ENCODE results near the gene NAXE.

The NAXE gene

GRCh38 chr1:156591181-156591431 is 470 bp upstream of the NAXE start:
- peak overlapping the region; percentile 62 for H3K4me3 ChIP-seq (ENCODE audit: low read depth, low read length)
- TF ChIP-seq CTCF (IDR thresholded peaks at IDR 0.05; ENCODE audit: borderline replicate concordance, insufficient read depth, low read depth, low read length) = no peak

GRCh38 chr1:156592158-156592909 is 758 bp downstream of the NAXE start:
- TF ChIP-seq CTCF (IDR thresholded peaks at IDR 0.05; ENCODE audit: borderline replicate concordance, insufficient read depth, low read depth, low read length) = no peak
- peak overlapping the region; percentile 62 for H3K4me3 ChIP-seq (ENCODE audit: low read depth, low read length)

- no peak for TF ChIP-seq CTCF (IDR thresholded peaks at IDR 0.05; ENCODE audit: borderline replicate concordance, insufficient read depth, low read depth, low read length)
- no peak overlapping the region for H3K4me3 ChIP-seq (ENCODE audit: low read depth, low read length)
Measured at GRCh38 chr1:156592910-156593660, 1.5 kb downstream of the NAXE start.

GRCh38 chr1:156593661-156593989 is 2.0 kb downstream of the NAXE start:
- no peak overlapping the region for H3K4me3 ChIP-seq (ENCODE audit: low read depth, low read length)
- no peak for TF ChIP-seq CTCF (IDR thresholded peaks at IDR 0.05; ENCODE audit: borderline replicate concordance, insufficient read depth, low read depth, low read length)

- no peak for TF ChIP-seq CTCF (IDR thresholded peaks at IDR 0.05; ENCODE audit: borderline replicate concordance, insufficient read depth, low read depth, low read length)
- no peak overlapping the region for H3K4me3 ChIP-seq (ENCODE audit: low read depth, low read length)
Measured at GRCh38 chr1:156594190-156594589, 2.6 kb downstream of the NAXE start.

GRCh38 chr1:156595016-156595415 is 3.4 kb downstream of the NAXE start:
- no peak overlapping the region for H3K4me3 ChIP-seq (ENCODE audit: low read depth, low read length)
- TF ChIP-seq CTCF (IDR thresholded peaks at IDR 0.05; ENCODE audit: borderline replicate concordance, insufficient read depth, low read depth, low read length) = no peak

GRCh38 chr1:156596426-156596825 is 4.8 kb downstream of the NAXE start:
- TF ChIP-seq CTCF (IDR thresholded peaks at IDR 0.05; ENCODE audit: borderline replicate concordance, insufficient read depth, low read depth, low read length) = no peak

More at GRCh38 chr1:156596426-156596825, 4.8 kb downstream of the NAXE start:
- H3K4me3 ChIP-seq (ENCODE audit: low read depth, low read length) = no peak overlapping the region

All from GM12875 (cell line).